CD4-positive, alpha-beta T cell treated with Interferon alpha-2 for 1 hour (primary cell): ENCODE results near the gene PDIA5.

ENCODE experiments used
- DNase-seq, 2 donors: peaks; one replicate each; pipeline ENCODE4 v3.0.0-alpha.2; 2020 to 2022

The PDIA5 gene

DNA sequence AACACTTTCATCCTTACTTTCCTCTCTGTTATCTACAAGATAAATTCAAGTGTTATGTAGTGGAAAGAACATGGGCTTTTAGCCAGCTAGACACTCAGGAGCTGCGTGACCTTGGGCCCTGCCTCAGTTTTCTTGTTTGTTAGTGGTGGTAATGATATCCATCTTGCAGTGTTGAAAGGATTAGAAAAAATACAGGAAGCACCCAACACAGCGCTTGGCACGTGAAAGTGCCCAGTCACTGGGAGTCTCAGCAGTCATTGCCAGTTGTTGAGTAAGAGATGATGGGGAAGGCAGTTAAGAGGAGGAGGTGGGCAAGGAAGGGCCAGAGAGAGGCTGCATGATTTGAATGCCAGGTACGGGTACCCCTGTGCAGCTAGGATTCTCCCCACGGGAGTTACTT is 5.3 kb downstream of the PDIA5 start:
- no peak for DNase-seq

DNA sequence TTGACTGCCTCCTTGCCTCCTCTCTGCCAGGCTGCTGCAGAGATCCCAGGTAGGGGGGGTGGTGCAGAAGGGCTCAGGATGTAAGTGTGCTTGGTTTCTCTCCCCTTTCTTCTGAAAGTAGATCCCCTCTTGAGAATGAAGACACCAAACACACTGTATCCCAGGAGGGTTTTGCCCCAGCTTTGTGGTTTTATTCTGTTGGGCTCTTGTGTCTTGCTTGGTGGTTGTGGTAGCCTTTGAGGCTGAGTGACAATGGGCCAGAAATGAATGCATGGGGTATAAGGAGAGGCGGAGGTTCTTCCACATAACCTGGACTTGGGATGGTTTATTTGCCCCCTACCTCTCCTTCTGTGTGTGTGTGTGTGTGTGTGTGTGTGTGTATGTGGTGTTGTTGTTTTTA is 5.7 kb downstream of the PDIA5 start:
- no peak for DNase-seq

DNA sequence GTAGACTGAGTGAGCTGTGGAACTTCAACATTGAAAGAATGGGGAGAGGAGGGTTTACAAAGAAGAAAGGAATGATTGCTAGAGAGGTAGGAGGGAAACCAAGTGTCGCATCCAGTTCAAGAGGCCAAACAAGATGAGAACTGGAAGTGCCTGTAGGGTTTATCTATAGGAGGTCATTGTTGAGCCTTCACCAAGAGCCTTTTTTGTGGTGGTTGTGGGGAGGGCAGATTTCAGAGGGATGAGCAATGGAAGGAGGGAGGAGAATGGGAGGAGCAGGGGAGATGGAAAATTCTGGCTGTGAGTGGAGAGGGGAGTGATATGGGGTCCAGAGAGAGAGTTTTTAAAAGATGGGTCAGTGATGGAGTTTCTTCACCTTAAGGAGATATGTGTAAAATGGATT is 8.5 kb downstream of the PDIA5 start:
- DNase-seq, result no peak

DNA sequence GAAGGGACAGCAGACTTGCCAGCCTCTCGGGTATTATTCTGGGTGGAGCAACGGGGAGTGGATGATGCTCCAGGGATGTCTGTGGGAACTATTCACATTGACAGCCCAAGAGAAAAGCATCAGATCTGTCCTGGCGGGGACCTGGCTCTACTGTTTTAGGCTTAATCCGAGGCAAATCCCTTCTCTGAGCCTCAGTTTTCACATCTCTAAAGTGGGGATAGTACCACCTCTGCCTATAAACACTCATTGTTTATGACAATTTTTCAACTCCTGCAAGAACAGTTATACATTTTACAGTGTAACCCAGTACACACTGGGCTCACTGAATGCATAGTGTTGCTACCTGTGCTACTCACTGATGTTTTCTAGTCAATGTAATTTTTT is 9.3 kb downstream of the PDIA5 start:
- DNase-seq, result no peak

GRCh38 chr3:123076496-123077418 is 9.9 kb downstream of the PDIA5 start:
- DNase-seq, result no peak

- no peak for DNase-seq
These were observed 11.3 kb downstream of the PDIA5 start for GRCh38 chr3:123078101-123078500.

DNA sequence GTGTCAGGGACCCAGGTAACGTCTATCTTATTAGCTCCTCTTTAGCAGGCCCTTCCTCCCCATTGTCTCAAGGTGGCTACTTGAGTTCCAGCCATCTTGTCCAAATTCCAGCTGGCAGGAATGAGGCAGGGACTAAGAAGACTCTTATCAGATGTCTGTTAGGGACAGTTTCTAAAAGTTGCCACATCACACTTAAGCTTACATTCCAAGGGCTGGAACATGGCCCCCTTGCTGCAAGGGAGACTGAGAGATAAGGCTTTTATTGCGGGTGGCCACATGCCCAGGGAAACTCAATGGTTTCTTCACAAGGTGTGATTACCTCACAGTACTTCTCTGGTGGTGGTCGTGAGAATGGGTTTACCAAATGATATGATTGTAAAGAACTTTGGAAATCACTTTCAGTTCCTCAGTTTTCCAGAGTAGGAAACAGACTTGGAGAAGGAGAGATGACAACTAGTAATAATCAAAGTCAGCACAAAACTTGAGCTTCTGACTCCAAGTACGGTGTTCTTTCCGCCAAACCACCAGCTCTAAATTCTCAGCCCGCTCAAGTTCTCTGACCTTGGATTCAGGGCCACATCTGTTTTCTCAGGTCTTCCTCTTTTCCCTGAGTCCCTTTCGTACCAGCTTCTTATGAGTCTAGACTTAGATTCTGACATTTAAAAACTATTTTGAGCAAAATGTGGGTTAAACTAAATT is 14.2 kb downstream of the PDIA5 start:
- no peak for DNase-seq

GRCh38 chr3:123081718-123082369 is 15.0 kb downstream of the PDIA5 start:
- no peak for DNase-seq

DNA sequence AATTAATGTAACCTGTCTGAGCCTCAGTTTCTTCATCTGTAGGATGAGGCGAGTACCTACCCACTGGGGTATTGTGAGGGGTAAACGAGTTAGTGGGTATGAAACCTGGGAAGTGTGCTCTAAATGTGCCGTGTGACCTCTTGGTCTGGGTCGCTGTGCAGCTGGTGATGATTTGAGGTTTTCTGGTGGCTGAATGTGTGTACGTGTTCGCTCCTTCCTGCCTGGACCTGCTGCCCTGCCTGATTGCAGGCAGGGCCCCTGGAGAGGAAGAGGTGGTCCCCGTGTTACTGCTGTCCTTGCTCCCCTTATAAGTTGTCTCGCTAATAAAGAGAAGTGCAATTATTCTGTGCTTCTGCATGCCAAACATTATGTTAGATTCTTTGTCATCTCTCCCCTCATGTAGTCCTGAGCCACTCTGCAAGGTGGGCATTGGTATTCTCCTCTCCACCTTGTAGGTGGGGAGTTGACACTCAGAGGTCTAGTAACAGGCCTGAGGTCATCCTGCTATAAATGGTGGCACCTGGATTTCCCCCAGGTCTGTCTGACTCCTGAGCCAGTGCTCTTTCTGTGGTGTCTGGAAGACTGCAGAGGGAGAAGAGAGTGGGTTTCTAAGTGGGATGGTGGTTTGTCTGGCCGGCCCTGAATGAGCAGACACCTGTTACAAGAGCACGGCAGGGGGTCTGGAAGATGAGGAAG is 15.7 kb downstream of the PDIA5 start:
- DNase-seq, result no peak

DNA sequence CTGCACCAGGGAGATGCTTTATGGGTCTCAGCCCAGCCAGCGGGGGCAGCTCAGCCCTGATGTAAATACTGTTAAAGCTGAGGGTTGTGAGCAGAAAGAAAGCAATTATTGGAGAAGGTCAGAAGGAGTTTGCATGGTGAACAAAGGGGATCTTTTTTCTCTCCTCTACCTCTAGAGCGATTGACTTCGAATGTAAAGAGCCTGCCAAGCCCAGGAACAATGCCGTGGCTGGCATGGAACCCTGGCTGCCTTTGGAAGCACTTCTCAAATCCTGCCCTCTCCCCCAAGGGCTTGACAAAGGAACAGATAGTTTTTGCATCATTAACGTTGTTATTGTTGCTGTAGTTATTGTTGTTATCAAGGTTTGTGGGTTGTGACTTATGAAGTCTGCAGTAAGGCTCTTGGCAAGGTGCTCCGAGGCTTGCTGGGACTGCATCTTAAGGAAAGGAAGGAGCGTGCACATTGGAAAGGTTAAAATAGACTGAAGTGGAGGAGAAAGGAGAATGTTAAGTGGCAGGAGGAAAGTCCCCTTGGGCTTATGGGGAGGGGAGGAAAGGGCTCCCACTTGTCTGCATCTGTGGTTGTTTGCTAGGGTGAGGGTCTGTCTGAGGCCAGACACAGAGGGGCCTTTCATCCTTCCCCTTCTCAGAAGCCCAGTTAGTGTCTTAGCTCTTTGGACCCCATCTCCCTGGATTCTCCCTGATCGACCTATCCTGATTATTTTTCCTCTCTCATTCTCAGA is 16.7 kb downstream of the PDIA5 start:
- DNase-seq, result no peak

GRCh38 chr3:123084192-123084591 is 17.4 kb downstream of the PDIA5 start:
- DNase-seq, result no peak

DNA sequence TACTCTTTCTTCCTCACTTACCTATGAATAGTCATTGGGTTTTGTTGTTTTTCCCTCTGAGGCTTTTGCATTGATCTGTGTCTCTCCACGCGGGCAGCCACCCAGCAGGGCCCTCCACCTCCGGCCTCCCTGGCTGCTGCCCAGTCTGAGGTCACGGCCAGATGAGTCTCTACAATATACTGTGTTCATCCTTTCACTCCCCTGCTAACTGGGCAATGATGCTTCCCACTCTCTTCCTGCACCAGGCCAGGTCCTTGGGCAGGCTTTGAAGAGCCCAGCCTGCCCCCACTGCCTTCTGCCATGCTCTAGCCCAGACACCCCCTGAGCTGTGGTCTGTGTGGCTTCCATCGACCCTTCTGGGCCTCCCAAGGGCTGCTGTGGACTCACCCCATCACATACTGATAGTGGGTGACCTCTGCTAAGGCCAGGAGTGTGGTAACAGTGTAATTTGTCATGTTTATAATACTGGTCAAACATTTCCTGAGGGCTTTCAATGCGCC is 18.0 kb downstream of the PDIA5 start:
- DNase-seq, result no peak

GRCh38 chr3:123085293-123085931 is 18.6 kb downstream of the PDIA5 start:
- DNase-seq, result no peak

- DNase-seq, result no peak
These were observed 19.3 kb downstream of the PDIA5 start for GRCh38 chr3:123085932-123086627.

DNA sequence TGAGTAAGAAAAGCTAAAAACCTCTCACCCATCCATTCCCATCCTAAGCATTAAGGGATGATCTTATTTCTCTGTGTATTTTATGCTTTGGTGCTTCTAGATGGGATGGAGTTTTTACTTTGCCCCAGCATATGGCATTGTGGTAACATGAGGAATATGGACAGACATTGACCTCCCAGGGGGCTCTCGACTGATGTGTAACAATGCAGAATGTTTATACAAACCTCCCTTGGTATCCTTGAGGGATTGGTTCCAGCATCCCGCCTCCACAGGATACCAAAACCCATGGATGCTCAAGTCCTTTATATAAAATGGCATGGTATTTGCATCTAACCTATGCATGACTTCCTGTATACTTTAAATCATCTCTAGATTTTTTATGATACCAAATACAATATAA is 21.6 kb downstream of the PDIA5 start:
- no peak for DNase-seq

DNA sequence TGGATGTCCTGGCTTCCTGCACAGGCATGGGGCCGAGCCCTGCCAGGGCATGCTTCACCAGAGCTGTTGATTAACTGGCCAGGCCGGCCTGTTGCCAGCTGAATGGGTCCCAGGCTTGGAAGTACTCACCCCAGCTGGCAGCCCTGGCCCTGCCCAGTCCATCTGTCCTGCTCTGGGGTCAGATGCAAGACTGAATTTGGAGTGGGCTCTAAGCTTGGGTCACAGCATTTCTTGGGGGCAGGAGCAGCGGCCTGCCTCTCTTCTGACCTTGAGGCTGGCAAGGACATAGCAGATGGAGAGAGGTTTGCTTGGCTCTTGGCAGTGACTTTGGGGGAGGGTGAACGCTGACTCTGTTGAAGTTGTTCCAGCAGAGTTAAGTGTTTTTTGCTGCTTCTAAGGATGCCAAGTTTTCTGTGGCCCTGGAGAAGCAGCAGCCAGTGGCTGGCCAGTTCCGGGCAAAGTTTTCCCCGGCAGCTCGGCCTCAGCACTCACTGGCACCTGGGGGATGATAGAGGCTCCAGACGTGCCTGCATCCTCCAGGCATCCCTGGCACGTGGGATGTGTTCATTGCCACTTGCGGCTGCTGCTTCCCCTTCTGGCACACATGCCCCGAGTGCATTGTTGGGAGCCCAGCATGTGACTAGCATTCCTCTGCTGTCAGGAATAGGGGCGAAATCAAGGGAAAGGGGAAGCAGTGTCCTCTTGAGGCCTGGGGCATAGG is 22.9 kb downstream of the PDIA5 start:
- no peak for DNase-seq

DNA sequence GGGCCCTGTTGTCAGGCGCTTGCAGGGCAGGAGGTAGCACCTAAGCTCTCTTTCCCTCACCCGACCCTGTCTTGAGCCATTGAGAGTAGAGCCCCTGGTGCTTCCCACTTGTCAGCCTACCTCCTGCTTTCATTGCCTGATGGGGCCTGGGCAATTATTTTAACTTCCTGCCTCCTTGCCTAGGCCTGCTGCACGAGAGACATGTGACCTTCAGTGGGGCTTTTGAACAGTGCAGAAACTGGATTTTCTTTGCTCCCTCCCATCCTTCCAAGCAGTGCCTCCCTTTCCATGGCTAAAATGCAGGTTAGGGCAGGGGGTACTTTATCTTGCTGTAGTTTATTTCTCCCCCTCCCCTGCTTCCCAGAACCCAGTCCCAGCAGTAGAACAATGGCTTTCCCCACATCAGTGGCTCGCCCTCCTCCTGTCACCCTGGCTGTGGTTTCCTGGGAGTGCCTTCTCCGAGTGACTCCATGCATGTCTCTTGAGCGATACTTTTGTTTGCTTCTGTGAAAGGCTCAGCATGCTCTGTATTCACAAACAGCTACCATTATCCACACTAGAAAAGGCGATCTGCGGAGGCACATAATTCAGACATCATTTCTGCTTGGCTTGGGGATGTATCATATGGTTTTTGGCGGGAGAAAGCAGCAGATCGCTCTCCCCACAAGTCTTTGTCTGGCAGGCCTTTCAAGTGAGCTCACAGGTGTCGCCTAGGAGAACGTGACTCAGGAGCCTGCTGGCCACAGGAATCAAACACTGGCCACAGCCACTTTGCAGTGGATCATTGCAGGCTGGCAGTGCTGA is 24.1 kb downstream of the PDIA5 start:
- DNase-seq, result no peak

- no peak for DNase-seq
These were observed 25.4 kb downstream of the PDIA5 start for GRCh38 chr3:123092243-123092642.

DNA sequence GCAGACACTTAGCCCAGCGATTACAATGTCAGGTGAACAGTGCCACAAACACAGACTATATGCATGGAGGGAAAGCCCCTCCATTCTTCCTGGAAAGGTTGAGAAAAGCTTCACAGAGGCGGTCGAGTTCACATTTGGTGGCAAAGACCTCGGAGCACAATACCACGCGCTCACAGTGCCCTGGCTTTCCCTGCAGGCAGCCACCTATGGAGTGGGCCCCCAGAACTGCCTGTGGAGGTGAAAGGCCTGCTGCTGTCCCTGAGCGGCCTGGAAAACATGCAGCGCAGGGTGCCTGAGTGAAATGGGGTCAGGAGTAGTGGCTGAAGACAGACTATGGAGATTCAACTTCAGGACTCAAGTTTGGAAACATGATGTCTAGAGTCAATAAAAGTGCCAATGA is 26.9 kb downstream of the PDIA5 start:
- no peak for DNase-seq
